Breast epithelium (tissue), 3 donors: ENCODE results near the gene USP20.

ENCODE experiments used
- CTCF ChIP-seq, 3 donors: fragments of 450-650 bp; IDR thresholded peaks; one replicate each; pipeline ENCODE4 v1.5.1; 2016 to 2017; ENCODE audit warnings: antibody characterized with exemption in 3 of 3, mild to moderate bottlenecking in 3 of 3, moderate library complexity in 3 of 3
- POLR2A ChIP-seq: fragments of 450-650 bp; IDR thresholded peaks from one replicate; pipeline ENCODE4 v1.6.1; 2016; ENCODE audit warnings: antibody characterized with exemption, mild to moderate bottlenecking, moderate library complexity
- POLR2AphosphoS5 ChIP-seq, 3 donors: sonication (generic); formaldehyde crosslinking; IDR thresholded peaks; one replicate each; pipeline ENCODE4 v1.6.1; 2017; ENCODE audit warnings: antibody characterized with exemption in 3 of 3

- TF ChIP-seq CTCF (IDR thresholded peaks at IDR 0.05) = no peak
- TF ChIP-seq POLR2A = no peak
- no peak for TF ChIP-seq POLR2AphosphoS5 (IDR thresholded peaks at IDR 0.05)
These were observed 69.5 kb downstream of the USP20 start for GRCh38 chr9:129904734-129905133.
